Fibroblast of mammary gland (primary cell): ENCODE results near the gene BAMBI.
"Not testable (repeated sequence)": the region's sequence is repeated elsewhere in the genome, so short reads cannot be mapped to it uniquely, and the experiment has no call there.

Experiments
- DNase-seq: peaks from one replicate; pipeline ENCODE4 v3.0.0-alpha.2; 2010; ENCODE audit warnings: low read depth
- H3K4me3 ChIP-seq: 2 replicates; pipeline ENCODE4 v1.5.1; 2011; ENCODE audit warnings: low read depth, mild to moderate bottlenecking, low read length, moderate library complexity; ENCODE audit not compliant: control insufficient read depth
- TF ChIP-seq, protein P1 (sequence below): conservative IDR thresholded peaks from 2 replicates; pipeline ENCODE4 v1.5.1; 2011; ENCODE audit warnings: low read depth, low read length, inconsistent platforms; ENCODE audit not compliant: control insufficient read depth, insufficient read depth

Gene BAMBI

DNA sequence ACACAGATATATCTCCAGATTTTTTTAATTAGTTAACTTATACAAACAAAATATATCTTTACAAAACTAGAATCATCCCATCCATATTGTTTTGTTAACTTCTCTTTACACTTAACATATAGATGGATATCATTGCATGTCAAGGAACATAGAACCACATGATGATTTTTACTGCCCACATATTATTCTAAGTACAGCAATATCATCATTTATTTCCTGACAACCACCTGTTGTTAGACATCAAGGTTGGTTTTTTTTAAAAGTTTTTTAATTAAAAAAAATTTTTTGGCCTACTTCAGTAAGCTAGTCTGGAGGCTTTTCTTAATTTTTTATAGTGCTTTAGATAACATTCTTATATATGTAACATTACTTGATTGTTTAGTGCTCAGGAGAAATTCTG lies 38.9 kb upstream of the BAMBI start:
- no peak for DNase-seq
- TF ChIP-seq, protein P1, sequence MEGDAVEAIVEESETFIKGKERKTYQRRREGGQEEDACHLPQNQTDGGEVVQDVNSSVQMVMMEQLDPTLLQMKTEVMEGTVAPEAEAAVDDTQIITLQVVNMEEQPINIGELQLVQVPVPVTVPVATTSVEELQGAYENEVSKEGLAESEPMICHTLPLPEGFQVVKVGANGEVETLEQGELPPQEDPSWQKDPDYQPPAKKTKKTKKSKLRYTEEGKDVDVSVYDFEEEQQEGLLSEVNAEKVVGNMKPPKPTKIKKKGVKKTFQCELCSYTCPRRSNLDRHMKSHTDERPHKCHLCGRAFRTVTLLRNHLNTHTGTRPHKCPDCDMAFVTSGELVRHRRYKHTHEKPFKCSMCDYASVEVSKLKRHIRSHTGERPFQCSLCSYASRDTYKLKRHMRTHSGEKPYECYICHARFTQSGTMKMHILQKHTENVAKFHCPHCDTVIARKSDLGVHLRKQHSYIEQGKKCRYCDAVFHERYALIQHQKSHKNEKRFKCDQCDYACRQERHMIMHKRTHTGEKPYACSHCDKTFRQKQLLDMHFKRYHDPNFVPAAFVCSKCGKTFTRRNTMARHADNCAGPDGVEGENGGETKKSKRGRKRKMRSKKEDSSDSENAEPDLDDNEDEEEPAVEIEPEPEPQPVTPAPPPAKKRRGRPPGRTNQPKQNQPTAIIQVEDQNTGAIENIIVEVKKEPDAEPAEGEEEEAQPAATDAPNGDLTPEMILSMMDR, result no peak
- no peak overlapping the region for H3K4me3 ChIP-seq

DNA sequence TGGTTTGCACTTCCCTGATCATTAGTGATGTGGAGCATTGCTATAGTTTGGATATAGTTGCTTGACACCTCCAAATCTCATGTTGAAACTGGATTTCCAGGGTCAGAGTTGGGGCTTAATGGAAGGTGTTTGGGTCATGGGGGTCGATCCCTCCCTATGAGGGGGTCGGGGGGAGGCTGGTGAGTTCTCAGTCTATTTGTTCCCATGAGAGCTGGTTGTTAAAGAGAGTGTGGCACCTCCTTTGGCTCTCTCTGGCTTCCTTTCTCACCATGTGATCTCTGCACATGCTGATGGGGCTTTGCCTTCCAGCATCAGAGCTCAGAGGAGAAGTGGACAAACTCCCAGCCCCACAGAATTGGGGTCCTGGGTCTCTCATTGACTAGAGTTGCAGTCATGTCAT lies 36.8 kb upstream of the BAMBI start:
- no peak for DNase-seq
- TF ChIP-seq, protein P1, result no peak
- no peak overlapping the region for H3K4me3 ChIP-seq

DNA sequence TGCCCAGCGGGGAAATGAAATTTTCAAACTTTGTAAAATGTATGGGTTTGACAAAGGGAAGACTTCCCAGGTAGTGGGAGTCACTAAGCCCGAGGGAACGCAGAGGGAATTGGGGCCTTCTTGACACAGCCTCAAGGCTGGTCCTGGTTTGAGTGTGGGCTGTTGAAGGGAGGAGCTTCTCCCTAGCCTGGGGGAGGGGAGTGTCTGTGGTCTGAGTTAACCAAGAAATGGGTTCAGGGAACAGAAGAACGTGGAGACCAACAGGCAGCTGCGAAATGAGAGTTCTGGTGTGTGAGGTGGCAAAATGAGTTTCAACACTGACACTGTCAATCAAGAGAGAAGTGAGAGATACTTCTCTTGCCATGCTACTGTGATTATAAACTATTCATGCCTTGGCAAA lies 32.7 kb upstream of the BAMBI start:
- DNase-seq, result no peak
- TF ChIP-seq, protein P1, result no peak

DNA sequence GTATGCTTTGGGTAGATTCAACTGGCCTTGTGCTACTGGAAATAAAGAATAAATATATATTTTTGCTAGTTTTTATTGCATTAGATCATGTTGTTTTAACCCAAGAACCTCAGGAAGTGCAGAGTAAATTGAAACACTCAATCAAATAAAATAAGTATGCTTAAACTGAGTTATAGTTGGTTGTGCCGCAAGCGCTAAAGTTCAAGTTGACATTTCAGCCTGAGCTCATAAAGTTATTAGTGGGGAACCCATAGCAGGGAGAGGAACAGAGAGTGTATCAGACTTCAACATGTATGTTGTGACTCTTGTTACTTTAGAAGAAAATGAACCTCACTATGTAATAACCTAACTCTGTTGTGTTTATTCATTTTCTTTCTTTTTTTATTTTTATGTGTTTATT lies 25.2 kb upstream of the BAMBI start:
- H3K4me3 ChIP-seq, result no peak overlapping the region
- TF ChIP-seq, protein P1, result no peak
- DNase-seq, result no peak

More for the DNA sequence above, 32.7 kb upstream of the BAMBI start:
- H3K4me3 ChIP-seq, result no peak overlapping the region

DNA sequence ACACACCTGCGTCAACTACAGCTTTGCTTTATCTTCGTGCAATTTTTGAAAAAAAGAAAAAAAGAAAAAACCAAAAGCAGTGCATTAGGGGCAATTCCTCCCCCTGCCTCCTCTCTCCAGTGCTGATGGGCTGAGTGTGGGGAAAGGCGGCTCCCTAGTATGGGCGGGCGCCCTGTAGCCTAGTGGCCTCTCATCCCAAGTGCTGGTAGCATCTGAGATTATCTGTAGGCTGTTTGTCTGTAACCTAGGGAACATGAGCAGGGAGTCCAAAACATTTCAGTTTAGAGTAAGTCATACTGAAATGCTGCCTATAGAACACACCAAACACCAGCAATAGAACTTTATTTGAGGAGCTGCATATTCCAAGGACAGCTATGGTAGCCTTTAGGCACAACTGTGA lies 24.6 kb upstream of the BAMBI start:
- no peak for DNase-seq
- TF ChIP-seq, protein P1, result no peak
- no peak overlapping the region for H3K4me3 ChIP-seq

DNA sequence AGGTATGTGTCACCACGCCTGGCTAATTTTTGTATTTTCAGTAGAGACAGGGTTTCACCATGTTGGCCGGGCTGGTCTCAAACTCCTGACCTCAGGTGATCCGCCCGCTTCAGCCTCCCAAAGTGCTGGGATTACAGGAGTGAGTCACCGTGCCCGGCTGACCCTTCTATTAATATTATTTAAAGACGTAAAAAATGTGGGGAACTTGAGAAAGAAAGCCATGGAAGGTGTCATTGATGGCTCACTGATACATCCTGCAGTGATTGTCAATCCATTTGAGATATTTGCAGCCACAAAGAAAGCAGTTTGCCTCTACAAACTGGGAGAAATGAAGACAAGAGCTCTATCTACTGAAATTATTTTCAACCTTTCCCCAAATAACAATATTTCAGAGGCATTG lies 18.5 kb upstream of the BAMBI start:
- DNase-seq, result not testable (repeated sequence)

DNA sequence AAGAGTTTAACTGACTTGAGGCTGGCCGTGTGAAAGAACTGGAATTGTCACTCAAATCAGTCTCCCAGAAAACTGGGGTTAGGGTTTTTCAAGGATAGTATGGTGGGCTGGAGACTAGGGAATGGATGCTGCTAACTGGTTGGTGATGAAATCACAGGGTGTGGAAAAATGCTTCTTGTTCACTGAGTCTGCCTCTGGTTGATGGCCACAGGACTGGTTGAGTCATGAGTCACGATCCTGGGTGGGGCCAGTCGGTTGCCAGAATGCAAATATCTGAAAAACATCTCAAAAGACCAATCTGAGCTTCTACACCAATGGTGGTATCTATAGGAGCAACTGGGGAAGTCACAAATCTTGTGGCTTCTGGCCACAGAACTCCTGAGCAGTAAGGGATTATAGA lies 16.3 kb upstream of the BAMBI start:
- TF ChIP-seq, protein P1, result no peak
- no peak overlapping the region for H3K4me3 ChIP-seq
- DNase-seq, result peak; percentile 87

More for the DNA sequence above, 18.5 kb upstream of the BAMBI start:
- not testable (repeated sequence) for H3K4me3 ChIP-seq
